ENCODE data around the gene MKNK2. TPM values are rescaled to one million over a fixed set of nuclear protein-coding genes. Genes with fewer than 3 reads are reported as not detected.
A peak's percentile ranks its signal among the peaks of the same experiment; 100 is the strongest.

MKNK2 gene
- total RNA-seq, 4 donors from 2014 or later: 113 to 267 (median 193) TPM

- H3K27me3 ChIP-seq: no peaks in the 10 kb centered on the region
- WGBS: 70% methylated on average over 2 of the region's 9 CpGs
- H3K36me3 ChIP-seq: peaks cover 6 to 11% (median 10%) of the 10 kb centered on the region in 4 donors
- peaks cover 32 to 73% (median 69%) of the 10 kb centered on the region in 4 donors for H3K4me1 ChIP-seq
- intact Hi-C loops (cut with DNase I): no loop called here
- H3K9me3 ChIP-seq: peaks cover 0 to 12% (median 8%) of the 10 kb centered on the region in 4 donors
- no peak for DNase-seq (ENCODE audit: extremely low spot score)
- TF ChIP-seq POLR2AphosphoS5 (IDR thresholded peaks at IDR 0.05) (no peak), CTCF (IDR thresholded peaks at IDR 0.05) (no peak), EP300 (IDR thresholded peaks at IDR 0.05) (no peak), POLR2A (IDR thresholded peaks at IDR 0.05; ENCODE audit: low read depth) (no peak)
- H3K4me3 ChIP-seq: no peak overlapping the region
- H3K27ac ChIP-seq (replicated peaks in 1 of 4): peak overlapping the region; percentile 87 to 94 (median 89)
These were observed 17.3 kb downstream of the MKNK2 start for GRCh38 chr19:2033825-2034159.

- Histone ChIP-seq H3K27me3 (no peaks in the 10 kb centered on the region), H3K27ac (replicated peaks in 1 of 4) (peak overlapping the region; percentile 87 to 94 (median 89)), H3K4me1 (peaks cover 36 to 75% (median 70%) of the 10 kb centered on the region in 4 donors), H3K4me3 (peak overlapping the region in 1 of 4 donors; percentile 33), H3K36me3 (peaks cover 1 to 6% (median 5%) of the 10 kb centered on the region in 4 donors), H3K9me3 (peaks cover 0 to 12% (median 8%) of the 10 kb centered on the region in 4 donors)
- WGBS: 97% methylated on average over 3 of the region's 6 CpGs
- no peak for DNase-seq (ENCODE audit: extremely low spot score)
- TF ChIP-seq EP300 (IDR thresholded peaks at IDR 0.05) (no peak), POLR2A (IDR thresholded peaks at IDR 0.05; ENCODE audit: low read depth) (no peak), POLR2AphosphoS5 (IDR thresholded peaks at IDR 0.05) (no peak), CTCF (IDR thresholded peaks at IDR 0.05) (no peak)
- intact Hi-C loops (cut with DNase I): no loop called here
These were observed 17.8 kb downstream of the MKNK2 start for GRCh38 chr19:2033115-2033824.

- H3K4me3 ChIP-seq: peak overlapping the region; percentile 11 to 42 (median 28)
- TF ChIP-seq POLR2A (IDR thresholded peaks at IDR 0.05; ENCODE audit: low read depth) (peak; percentile 5), POLR2AphosphoS5 (IDR thresholded peaks at IDR 0.05) (peak; percentile 93 to 96), CTCF (IDR thresholded peaks at IDR 0.05) (no peak), EP300 (IDR thresholded peaks at IDR 0.05) (peak; percentile 86)
- WGBS: 13% methylated on average over 19 of the region's 19 CpGs
- intact Hi-C loops (cut with DNase I): no loop called here
- no peaks in the 10 kb centered on the region for H3K36me3 ChIP-seq
- H3K27ac ChIP-seq (replicated peaks in 1 of 4): peak overlapping the region; percentile 87 to 94 (median 89)
- H3K9me3 ChIP-seq: peaks cover 0 to 12% (median 8%) of the 10 kb centered on the region in 4 donors
- H3K4me1 ChIP-seq: peaks cover 40 to 75% (median 70%) of the 10 kb centered on the region in 4 donors
- peak; percentile 98 for DNase-seq (ENCODE audit: extremely low spot score)
- no peaks in the 10 kb centered on the region for H3K27me3 ChIP-seq
These were observed 18.6 kb downstream of the MKNK2 start for GRCh38 chr19:2032296-2032941.

GRCh38 chr19:2027361-2027760 lies 23.7 kb downstream of the MKNK2 start:
- peaks cover 0 to 4% (median 1%) of the 10 kb centered on the region in 4 donors for H3K9me3 ChIP-seq
- H3K4me3 ChIP-seq: no peak overlapping the region
- H3K36me3 ChIP-seq: no peaks in the 10 kb centered on the region
- WGBS: 52% methylated on average over 9 of the region's 9 CpGs
- peaks cover 26 to 51% (median 46%) of the 10 kb centered on the region in 4 donors for H3K4me1 ChIP-seq
- TF ChIP-seq CTCF (IDR thresholded peaks at IDR 0.05): peak in 2 of 3 experiments; percentile 6 to 18
- TF ChIP-seq EP300 (IDR thresholded peaks at IDR 0.05): no peak
- peak in 1 of 2 donors; percentile 11 for TF ChIP-seq POLR2AphosphoS5 (IDR thresholded peaks at IDR 0.05)
- no peaks in the 10 kb centered on the region for H3K27me3 ChIP-seq
- no peak for DNase-seq (ENCODE audit: extremely low spot score)
- H3K27ac ChIP-seq (replicated peaks in 1 of 4): peak overlapping the region in 3 of 4 donors; percentile 35 to 37 (median 37)
- intact Hi-C loops (cut with DNase I): no loop called here
